ENCODE measurements around the gene GJA4. TPM values are rescaled to one million over a fixed set of nuclear protein-coding genes. Genes with fewer than 3 reads are reported as not detected.

The GJA4 gene
- total and polyA plus RNA-seq, 2 donors (not counting 3 experiments of a cell fraction or from before 2014, with no cell fraction given), result 22.1 to 175 TPM

DNA sequence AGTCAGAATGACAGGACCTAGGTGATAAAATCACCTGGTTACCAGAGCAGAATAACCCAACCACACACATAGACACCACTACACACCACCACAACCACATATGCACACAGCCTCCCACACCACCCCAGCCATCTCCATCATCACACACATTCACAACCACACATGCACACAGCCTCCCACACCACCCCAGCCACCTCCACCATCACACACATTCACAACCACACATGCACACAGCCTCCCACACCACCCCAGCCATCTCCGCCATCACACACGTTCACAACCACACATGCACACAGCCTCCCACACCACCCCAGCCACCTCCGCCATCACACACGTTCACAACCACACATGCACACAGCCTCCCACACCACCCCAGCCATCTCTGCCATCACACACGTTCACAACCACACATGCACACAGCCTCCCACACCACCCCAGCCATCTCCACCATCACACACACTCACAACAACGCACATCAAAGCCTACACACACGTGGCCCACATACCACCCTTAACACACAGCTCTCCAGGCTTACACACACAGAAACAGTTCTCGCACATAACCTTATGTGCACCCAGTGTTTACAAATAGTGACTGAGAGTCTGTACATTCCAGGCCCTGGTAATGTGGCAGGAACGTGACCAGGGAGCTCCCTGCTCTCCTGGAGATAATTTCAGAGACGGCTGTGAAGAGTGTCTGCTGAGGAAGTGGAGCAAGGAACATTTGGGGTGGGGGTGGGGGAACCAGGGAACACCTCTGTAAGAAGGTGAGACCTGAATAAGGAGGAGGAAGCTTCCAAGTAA is 15.1 kb upstream of the GJA4 start:
- H3K79me2 ChIP-seq (ENCODE audit: control insufficient read depth, insufficient read depth, low read length), result no peaks in the 10 kb centered on the region
- no peak overlapping the region for H3K9ac ChIP-seq (replicated peaks; ENCODE audit: extremely low read depth, insufficient read depth, low read length)
- no peaks in the 10 kb centered on the region for H3K4me1 ChIP-seq (ENCODE audit: control insufficient read depth, extremely low read depth, insufficient read depth, low read length)
- TF ChIP-seq GATA2 (IDR thresholded peaks at IDR 0.05; ENCODE audit: insufficient read depth, insufficient read length, low read depth, low read length) (no peak), FOS (IDR thresholded peaks at IDR 0.05; ENCODE audit: borderline replicate concordance, insufficient read depth, low read length) (no peak), EZH2 (IDR thresholded peaks at IDR 0.05; ENCODE audit: borderline replicate concordance, low read depth, low read length, severe bottlenecking) (no peak), POLR2AphosphoS5 (IDR thresholded peaks at IDR 0.05; ENCODE audit: insufficient read depth, low read depth, low read length) (no peak), MYC (IDR thresholded peaks at IDR 0.05; ENCODE audit: low read depth, low read length) (no peak), JUN (IDR thresholded peaks at IDR 0.05; ENCODE audit: borderline replicate concordance, insufficient read depth, insufficient read length, low read depth) (no peak), POLR2A (IDR thresholded peaks at IDR 0.05; ENCODE audit: low read depth, low read length) (no peak), MAX (IDR thresholded peaks at IDR 0.05; ENCODE audit: insufficient read depth, insufficient read length) (no peak)
- TF ChIP-seq, protein P1, sequence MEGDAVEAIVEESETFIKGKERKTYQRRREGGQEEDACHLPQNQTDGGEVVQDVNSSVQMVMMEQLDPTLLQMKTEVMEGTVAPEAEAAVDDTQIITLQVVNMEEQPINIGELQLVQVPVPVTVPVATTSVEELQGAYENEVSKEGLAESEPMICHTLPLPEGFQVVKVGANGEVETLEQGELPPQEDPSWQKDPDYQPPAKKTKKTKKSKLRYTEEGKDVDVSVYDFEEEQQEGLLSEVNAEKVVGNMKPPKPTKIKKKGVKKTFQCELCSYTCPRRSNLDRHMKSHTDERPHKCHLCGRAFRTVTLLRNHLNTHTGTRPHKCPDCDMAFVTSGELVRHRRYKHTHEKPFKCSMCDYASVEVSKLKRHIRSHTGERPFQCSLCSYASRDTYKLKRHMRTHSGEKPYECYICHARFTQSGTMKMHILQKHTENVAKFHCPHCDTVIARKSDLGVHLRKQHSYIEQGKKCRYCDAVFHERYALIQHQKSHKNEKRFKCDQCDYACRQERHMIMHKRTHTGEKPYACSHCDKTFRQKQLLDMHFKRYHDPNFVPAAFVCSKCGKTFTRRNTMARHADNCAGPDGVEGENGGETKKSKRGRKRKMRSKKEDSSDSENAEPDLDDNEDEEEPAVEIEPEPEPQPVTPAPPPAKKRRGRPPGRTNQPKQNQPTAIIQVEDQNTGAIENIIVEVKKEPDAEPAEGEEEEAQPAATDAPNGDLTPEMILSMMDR (IDR thresholded peaks at IDR 0.05; ENCODE audit: extremely low read depth in 1 of 2, insufficient read depth in 1 of 2, low read depth in 1 of 2, low read length in 2 of 2), result no peak
- no peak overlapping the region for H3K27ac ChIP-seq (ENCODE audit: insufficient read depth, low read depth, low read length)
- dilution Hi-C loops (cut with MboI; ENCODE audit: extremely low pct_ligation_motif_present, low sequenced_read_pairs) (no loop called here), intact Hi-C loops (cut with micrococcal nuclease) (no loop called here)
- no peaks in the 10 kb centered on the region for H3K9me3 ChIP-seq (replicated peaks; ENCODE audit: control insufficient read depth, insufficient read depth, low read length)
- DNase-seq (ENCODE audit: low read depth, low spot score) (no peak), FAIRE-seq (no peak)
- BruUV-seq (replicated peaks), result no TSS peak
- no peak overlapping the region for H3K4me3 ChIP-seq (replicated peaks in 1 of 3; ENCODE audit: insufficient read depth in 1 of 3, low read depth in 1 of 3, low read length in 3 of 3)
- no peaks in the 10 kb centered on the region for H4K20me1 ChIP-seq (replicated peaks; ENCODE audit: control insufficient read depth, extremely low read depth, insufficient read depth, low read length)
- H3K9me1 ChIP-seq (replicated peaks; ENCODE audit: control insufficient read depth, extremely low read depth, insufficient read depth, low read length), result no peaks in the 10 kb centered on the region
- no peak overlapping the region for H2AFZ ChIP-seq (ENCODE audit: low read depth, low read length)
- no peaks in the 10 kb centered on the region for H3K36me3 ChIP-seq (ENCODE audit: control insufficient read depth in 2 of 2, extremely low read depth in 1 of 2, insufficient read depth in 2 of 2, low read length in 2 of 2)
- no peak overlapping the region for H3K4me2 ChIP-seq (ENCODE audit: insufficient read depth, low read length)
- H3K27me3 ChIP-seq (ENCODE audit: control insufficient read depth in 2 of 2, insufficient read depth in 2 of 2, low read length in 2 of 2), result peaks cover 27% of the 10 kb centered on the region in 2 experiments
- ChIA-PET CTCF (interaction anchor here (1.4 kb wide), 1 partner anchor 75 kb away, joined by 3 read pairs; no protein-coding TSS in a partner anchor), POLR2A (no interaction called here)
